GM23248 (cell line): Measurements from ENCODE around the gene NUP42. TPM values are rescaled to one million over a fixed set of nuclear protein-coding genes. Genes with fewer than 3 reads are reported as not detected.

Experiments used
- DNase-seq: peaks from one replicate; pipeline ENCODE4 v3.0.0-alpha.2; 2015
- H2AFZ ChIP-seq: fragments of 200-600 bp; sonication (generic); 2 replicates; pipeline ENCODE4 v1.6.1; 2016; ENCODE audit warnings: antibody characterized with exemption
- H3F3A ChIP-seq: fragments of 200-600 bp; sonication (generic); 2 replicates; pipeline ENCODE4 v1.6.1; 2016; ENCODE audit warnings: mild to moderate bottlenecking, antibody characterized with exemption, mixed run types; ENCODE audit not compliant: insufficient read depth
- H3K27ac ChIP-seq: fragments of 200-600 bp; sonication (generic); 2 replicates; pipeline ENCODE4 v1.5.1; 2016; ENCODE audit warnings: mild to moderate bottlenecking
- H3K27me3 ChIP-seq: fragments of 200-600 bp; sonication (generic); replicated peaks from 2 replicates; pipeline ENCODE4 v1.6.1; 2016; ENCODE audit warnings: mild to moderate bottlenecking; ENCODE audit not compliant: insufficient read depth
- H3K36me3 ChIP-seq: fragments of 200-600 bp; sonication (generic); 2 replicates; pipeline ENCODE4 v1.6.1; 2016; ENCODE audit warnings: low read depth, mild to moderate bottlenecking
- H3K4me1 ChIP-seq: fragments of 200-600 bp; sonication (generic); 2 replicates; pipeline ENCODE4 v1.6.1; 2016; ENCODE audit warnings: mild to moderate bottlenecking; ENCODE audit not compliant: insufficient read depth
- H3K4me2 ChIP-seq: fragments of 200-600 bp; sonication (generic); one replicate; pipeline ENCODE4 v1.6.1; 2016; ENCODE audit warnings: mild to moderate bottlenecking; ENCODE audit not compliant: unreplicated experiment
- H3K4me3 ChIP-seq: fragments of 200-600 bp; sonication (generic); 2 replicates; pipeline ENCODE4 v1.5.1; 2016; ENCODE audit warnings: mild to moderate bottlenecking
- H3K79me2 ChIP-seq: fragments of 200-600 bp; sonication (generic); 2 replicates; pipeline ENCODE4 v1.6.1; 2016; ENCODE audit warnings: mild to moderate bottlenecking; ENCODE audit not compliant: insufficient read depth
- H3K9ac ChIP-seq: fragments of 200-600 bp; sonication (generic); 2 replicates; pipeline ENCODE4 v1.6.1; 2016; ENCODE audit warnings: mild to moderate bottlenecking
- H3K9me2 ChIP-seq: fragments of 200-600 bp; sonication (generic); 2 replicates; pipeline ENCODE4 v1.6.1; 2016; ENCODE audit warnings: mixed run types, mild to moderate bottlenecking, moderate library complexity; ENCODE audit not compliant: insufficient read depth
- H3K9me3 ChIP-seq: fragments of 200-600 bp; sonication (generic); one replicate; pipeline ENCODE4 v1.6.1; 2017; ENCODE audit warnings: low read depth
- H4K20me1 ChIP-seq: fragments of 200-600 bp; sonication (generic); 2 replicates; pipeline ENCODE4 v1.6.0; 2016; ENCODE audit not compliant: insufficient read depth
- EZH2 ChIP-seq: fragments of 200-600 bp; sonication (generic); IDR thresholded peaks from 2 replicates; pipeline ENCODE4 v1.6.1; 2018; ENCODE audit warnings: antibody characterized with exemption, mild to moderate bottlenecking; ENCODE audit not compliant: insufficient read depth, poor library complexity, severe bottlenecking
- EZH2phosphoT487 ChIP-seq: fragments of 200-600 bp; sonication (generic); IDR thresholded peaks from 2 replicates; pipeline ENCODE4 v1.6.1; 2018; ENCODE audit warnings: antibody characterized with exemption, moderate library complexity, mild to moderate bottlenecking, low read depth; ENCODE audit not compliant: insufficient read depth
- WGBS, 2 experiments: methylation state at CpG; one replicate each; pipeline ENCODE4 v1.1.6; 2015 to 2017; ENCODE audit warnings: low lambda C conversion rate in 2 of 2, low coverage in 1 of 2; ENCODE audit errors: missing lambda C conversion rate in 2 of 2; 5-methylcytosine and 5-hydroxymethylcytosine counted together
- in situ Hi-C: fragments of 300-500 bp; cut with MboI; formaldehyde crosslinking; loops from 2 replicates; pipeline ENCODE4 v1.15.0; 2020
- polyA plus RNA-seq: library from polyadenylated mRNA; unstranded; fragments of >200 nt; fragmentation: Nextera tagmentation; extraction: Ambion mirVana; gene quantifications from 2 replicates; pipeline ENCODE4 v1.2.1, GENCODE V29; 2016
- total RNA-seq: library from RNA; depleted of rRNA; stranded (reverse); fragments of >200 nt; shearing (Covaris generic); gene quantifications from 2 replicates; pipeline ENCODE4 v1.2.3, GENCODE V29; 2014

The NUP42 gene
- total and polyA plus RNA-seq, 2 experiments from 2014 or later, result 27.1 to 34.2 TPM

DNA sequence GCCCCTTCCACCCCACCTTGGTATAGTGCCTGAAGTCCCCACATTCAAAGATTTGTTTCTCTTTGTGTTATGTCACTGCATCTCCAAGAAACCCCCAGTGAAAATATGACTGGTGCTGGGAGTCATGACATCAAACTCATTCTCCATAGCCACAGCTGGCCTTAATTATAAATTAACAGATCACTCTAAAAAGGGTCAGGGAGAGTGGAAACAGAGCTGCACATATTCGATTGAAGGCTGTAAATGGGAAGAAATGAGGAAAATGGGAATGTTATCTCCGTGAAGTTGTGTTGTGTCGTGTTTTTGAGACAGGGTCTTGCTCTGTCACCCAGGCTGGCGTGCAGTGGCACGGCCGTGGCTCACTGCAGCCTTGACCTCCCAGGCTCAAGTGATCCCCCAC, 24.2 kb upstream of the NUP42 start:
- Histone ChIP-seq H2AFZ (no peak overlapping the region), H3K4me3 (no peak overlapping the region), H3K79me2 (no peaks in the 10 kb centered on the region), H3K9me3 (no peaks in the 10 kb centered on the region), H3F3A (no peaks in the 10 kb centered on the region), H3K9ac (no peak overlapping the region), H3K27me3 (no peaks in the 10 kb centered on the region), H3K4me2 (no peak overlapping the region), H4K20me1 (no peaks in the 10 kb centered on the region), H3K36me3 (no peaks in the 10 kb centered on the region), H3K9me2 (no peaks in the 10 kb centered on the region), H3K4me1 (no peaks in the 10 kb centered on the region), H3K27ac (no peak overlapping the region)
- no peak for DNase-seq
- in situ Hi-C loops, result no loop called here
- TF ChIP-seq EZH2 (no peak), EZH2phosphoT487 (no peak)
- 46 to 49% methylated on average over 6 of the region's 6 CpGs for WGBS, 2 experiments

DNA sequence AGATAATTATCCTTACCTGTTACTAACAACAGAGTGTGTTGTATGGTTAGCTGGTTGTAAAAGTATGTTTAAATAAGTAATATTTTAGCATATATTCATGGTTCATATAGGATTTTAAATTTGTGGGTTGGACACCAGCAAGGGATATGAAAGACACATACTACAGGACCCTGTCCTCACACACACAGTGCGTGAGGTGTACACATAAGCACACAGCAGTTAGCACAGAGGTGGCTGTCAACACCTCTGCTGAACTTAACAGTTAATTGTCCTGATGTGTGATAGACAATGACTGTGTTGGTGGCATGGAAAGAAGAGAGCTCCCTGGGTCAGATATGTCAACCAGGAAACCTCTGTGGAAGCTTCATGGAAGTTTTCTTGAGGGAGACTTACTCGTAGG, 23.3 kb upstream of the NUP42 start:
- WGBS, 2 experiments, result 91 to 96% methylated on average over 2 of the region's 2 CpGs
- no peak overlapping the region for H3K27ac ChIP-seq
- no peaks in the 10 kb centered on the region for H3K4me1 ChIP-seq
- no peak overlapping the region for H3K4me2 ChIP-seq
- in situ Hi-C loops, result no loop called here
- H4K20me1 ChIP-seq, result no peaks in the 10 kb centered on the region
- H3K79me2 ChIP-seq, result no peaks in the 10 kb centered on the region
- H3K9me3 ChIP-seq, result no peaks in the 10 kb centered on the region
- H3K36me3 ChIP-seq, result no peaks in the 10 kb centered on the region
- DNase-seq, result no peak
- H3K27me3 ChIP-seq, result no peaks in the 10 kb centered on the region
- TF ChIP-seq EZH2, result no peak
- no peak for TF ChIP-seq EZH2phosphoT487
- no peak overlapping the region for H2AFZ ChIP-seq
- H3F3A ChIP-seq, result no peaks in the 10 kb centered on the region
- H3K9ac ChIP-seq, result no peak overlapping the region
- H3K9me2 ChIP-seq, result no peaks in the 10 kb centered on the region
- no peak overlapping the region for H3K4me3 ChIP-seq

- in situ Hi-C loops, result no loop called here
- Histone ChIP-seq H4K20me1 (no peaks in the 10 kb centered on the region), H3K79me2 (no peaks in the 10 kb centered on the region), H3K9me2 (no peaks in the 10 kb centered on the region), H3K27ac (no peak overlapping the region), H3F3A (no peaks in the 10 kb centered on the region), H3K4me1 (no peaks in the 10 kb centered on the region), H3K27me3 (no peaks in the 10 kb centered on the region), H3K36me3 (no peaks in the 10 kb centered on the region), H3K9me3 (no peaks in the 10 kb centered on the region), H3K4me2 (no peak overlapping the region), H3K9ac (no peak overlapping the region), H3K4me3 (no peak overlapping the region), H2AFZ (no peak overlapping the region)
- no peak for DNase-seq
- TF ChIP-seq EZH2phosphoT487, result no peak
- TF ChIP-seq EZH2, result no peak
- 96 to 100% methylated on average over 1 of the region's 1 CpG for WGBS, 2 experiments
Measured at GRCh38 chr7:23161482-23161881, 20.4 kb upstream of the NUP42 start.

GRCh38 chr7:23164846-23165245, 17.0 kb upstream of the NUP42 start:
- no peaks in the 10 kb centered on the region for H3K9me2 ChIP-seq
- 93 to 96% methylated on average over 3 of the region's 3 CpGs for WGBS, 2 experiments
- H3K4me2 ChIP-seq, result no peak overlapping the region
- no peaks in the 10 kb centered on the region for H3K27me3 ChIP-seq
- no peak overlapping the region for H3K9ac ChIP-seq
- H4K20me1 ChIP-seq, result no peaks in the 10 kb centered on the region
- no peaks in the 10 kb centered on the region for H3F3A ChIP-seq
- H3K9me3 ChIP-seq, result no peaks in the 10 kb centered on the region
- no peaks in the 10 kb centered on the region for H3K4me1 ChIP-seq
- in situ Hi-C loops, result no loop called here
- no peak for DNase-seq
- H2AFZ ChIP-seq, result no peak overlapping the region
- no peak overlapping the region for H3K27ac ChIP-seq
- H3K79me2 ChIP-seq, result no peaks in the 10 kb centered on the region
- H3K36me3 ChIP-seq, result no peaks in the 10 kb centered on the region
- H3K4me3 ChIP-seq, result no peak overlapping the region
- TF ChIP-seq EZH2phosphoT487 (no peak), EZH2 (no peak)

GRCh38 chr7:23165316-23165715, 16.5 kb upstream of the NUP42 start:
- Histone ChIP-seq H3K27ac (no peak overlapping the region), H3K9ac (no peak overlapping the region), H3F3A (no peaks in the 10 kb centered on the region), H3K27me3 (no peaks in the 10 kb centered on the region), H2AFZ (no peak overlapping the region), H4K20me1 (no peaks in the 10 kb centered on the region), H3K79me2 (no peaks in the 10 kb centered on the region), H3K36me3 (no peaks in the 10 kb centered on the region; the same call in 1 of the 2 replicates), H3K4me2 (no peak overlapping the region), H3K4me3 (no peak overlapping the region), H3K9me2 (no peaks in the 10 kb centered on the region), H3K4me1 (no peaks in the 10 kb centered on the region), H3K9me3 (no peaks in the 10 kb centered on the region)
- TF ChIP-seq EZH2 (no peak), EZH2phosphoT487 (no peak)
- in situ Hi-C loops, result no loop called here
- 97 to 100% methylated on average over 1 of the region's 1 CpG for WGBS, 2 experiments
- no peak for DNase-seq
